ENCODE results near the gene ZNF57. TPM values are rescaled to one million over a fixed set of nuclear protein-coding genes. Genes with fewer than 3 reads are reported as not detected.

ZNF57 gene
- 9.4 TPM for polyA plus RNA-seq (2012; ENCODE audit: insufficient read depth, insufficient read length, low read depth)

DNA sequence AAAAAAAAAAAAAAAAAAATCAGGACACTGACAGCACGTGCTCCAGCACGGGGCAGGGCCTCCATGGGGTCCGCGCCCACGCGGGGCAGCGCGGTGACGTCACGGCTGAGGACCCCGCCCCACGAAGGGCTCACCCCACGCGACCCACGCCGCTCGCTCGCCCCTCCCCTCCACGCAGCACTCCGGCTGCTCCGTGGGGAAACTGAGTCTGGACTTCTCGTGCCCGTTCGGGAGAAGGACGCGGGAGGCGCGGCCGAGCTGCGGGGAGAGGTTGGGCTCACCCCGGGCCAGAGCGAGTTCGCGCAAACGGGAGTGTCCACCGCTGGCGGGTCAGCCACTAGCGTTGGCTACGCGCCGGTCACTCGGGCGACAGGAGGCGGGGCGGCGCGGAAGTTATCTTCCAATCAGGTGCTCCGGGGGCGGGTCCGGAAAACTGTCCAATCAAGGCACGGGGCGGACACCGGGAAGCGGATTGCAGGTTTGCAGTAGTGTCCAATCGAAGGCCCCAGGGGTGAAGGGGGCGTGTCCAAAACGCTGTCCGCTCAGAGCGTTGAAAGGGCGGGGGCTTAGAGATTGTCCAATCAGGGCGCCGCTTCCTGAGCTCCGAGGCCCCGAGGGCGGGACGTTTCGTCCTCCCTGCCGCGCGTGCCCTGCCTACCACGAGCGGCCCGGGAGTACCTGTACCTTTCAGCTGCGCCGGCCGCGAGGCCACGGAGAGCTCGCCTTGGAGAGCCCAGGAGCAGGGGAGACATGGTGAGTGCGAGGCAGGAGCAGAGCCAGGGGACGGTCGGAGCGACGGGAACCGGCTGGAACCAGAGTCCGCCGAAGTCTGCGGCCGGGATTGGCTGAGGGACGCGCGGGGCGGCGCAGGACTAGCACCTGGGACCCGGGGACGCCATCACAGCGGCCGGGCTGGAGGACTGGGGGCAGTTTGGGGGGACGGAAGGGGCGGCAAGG is at the start of gene ZNF57:
Gene ZNF57, plus strand, starts transcription at position 633 of the 957 bp plus-strand sequence. Its CDS starts 118 bp downstream, at position 751.
- Histone ChIP-seq H3K9me3 (no peaks in the 10 kb centered on the region), H3K4me1 (peaks cover 3% of the 10 kb centered on the region; the same call in 1 of the 2 replicates), H3K4me3 (ENCODE audit: low read depth, low read length) (peak within 1 kb of the TSS; percentile 75), H3K27me3 (no peaks in the 10 kb centered on the region), H3K36me3 (no peaks in the 10 kb centered on the region)
- TF ChIP-seq, protein P1, sequence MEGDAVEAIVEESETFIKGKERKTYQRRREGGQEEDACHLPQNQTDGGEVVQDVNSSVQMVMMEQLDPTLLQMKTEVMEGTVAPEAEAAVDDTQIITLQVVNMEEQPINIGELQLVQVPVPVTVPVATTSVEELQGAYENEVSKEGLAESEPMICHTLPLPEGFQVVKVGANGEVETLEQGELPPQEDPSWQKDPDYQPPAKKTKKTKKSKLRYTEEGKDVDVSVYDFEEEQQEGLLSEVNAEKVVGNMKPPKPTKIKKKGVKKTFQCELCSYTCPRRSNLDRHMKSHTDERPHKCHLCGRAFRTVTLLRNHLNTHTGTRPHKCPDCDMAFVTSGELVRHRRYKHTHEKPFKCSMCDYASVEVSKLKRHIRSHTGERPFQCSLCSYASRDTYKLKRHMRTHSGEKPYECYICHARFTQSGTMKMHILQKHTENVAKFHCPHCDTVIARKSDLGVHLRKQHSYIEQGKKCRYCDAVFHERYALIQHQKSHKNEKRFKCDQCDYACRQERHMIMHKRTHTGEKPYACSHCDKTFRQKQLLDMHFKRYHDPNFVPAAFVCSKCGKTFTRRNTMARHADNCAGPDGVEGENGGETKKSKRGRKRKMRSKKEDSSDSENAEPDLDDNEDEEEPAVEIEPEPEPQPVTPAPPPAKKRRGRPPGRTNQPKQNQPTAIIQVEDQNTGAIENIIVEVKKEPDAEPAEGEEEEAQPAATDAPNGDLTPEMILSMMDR (IDR thresholded peaks at IDR 0.05; ENCODE audit: low read depth, low read length), result no peak
- peak; percentile 100 for DNase-seq

DNA sequence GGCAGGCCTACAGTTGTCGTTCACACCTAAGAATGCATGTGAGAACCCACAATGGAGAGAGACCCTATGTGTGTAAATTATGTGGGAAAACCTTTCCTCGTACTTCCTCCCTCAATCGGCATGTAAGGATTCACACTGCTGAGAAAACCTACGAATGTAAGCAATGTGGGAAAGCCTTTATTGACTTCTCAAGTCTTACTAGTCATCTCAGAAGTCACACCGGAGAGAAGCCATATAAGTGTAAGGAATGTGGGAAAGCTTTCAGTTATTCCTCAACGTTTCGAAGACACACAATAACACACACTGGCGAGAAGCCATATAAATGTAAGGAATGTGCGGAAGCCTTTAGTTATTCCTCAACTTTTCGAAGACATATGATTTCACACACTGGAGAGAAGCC is 48.1 kb upstream of the ZNF57 start:
- no peaks in the 10 kb centered on the region for H3K4me1 ChIP-seq
- no peak for DNase-seq
- no peak overlapping the region for H3K4me3 ChIP-seq (ENCODE audit: low read depth, low read length)
- TF ChIP-seq, protein P1 (IDR thresholded peaks at IDR 0.05; ENCODE audit: low read depth, low read length), result no peak
- H3K9me3 ChIP-seq, result peaks cover 6% of the 10 kb centered on the region; the same call in 1 of the 2 replicates
- H3K36me3 ChIP-seq, result peaks cover 36% of the 10 kb centered on the region
- H3K27me3 ChIP-seq, result no peaks in the 10 kb centered on the region

DNA sequence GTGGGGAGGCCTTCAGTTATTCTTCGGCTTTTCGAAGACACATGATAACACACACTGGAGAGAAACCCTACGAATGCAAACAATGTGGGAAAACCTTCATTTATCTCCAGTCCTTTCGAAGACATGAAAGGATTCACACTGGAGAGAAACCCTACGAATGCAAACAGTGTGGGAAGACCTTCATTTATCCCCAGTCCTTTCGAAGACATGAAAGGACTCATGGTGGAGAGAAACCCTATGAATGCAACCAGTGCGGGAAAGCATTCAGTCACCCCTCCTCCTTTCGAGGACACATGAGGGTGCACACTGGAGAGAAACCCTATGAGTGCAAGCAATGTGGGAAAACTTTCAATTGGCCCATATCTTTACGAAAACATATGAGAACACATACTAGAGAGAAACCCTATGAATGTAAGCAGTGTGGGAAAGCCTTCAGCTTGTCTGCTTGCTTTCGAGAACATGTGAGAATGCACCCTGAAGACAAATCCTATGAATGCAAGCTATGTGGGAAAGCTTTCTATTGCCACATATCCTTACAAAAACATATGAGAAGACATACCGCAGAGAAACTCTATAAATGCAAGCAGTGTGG is 47.6 kb upstream of the ZNF57 start:
- Histone ChIP-seq H3K4me1 (no peaks in the 10 kb centered on the region), H3K9me3 (peaks cover 6% of the 10 kb centered on the region; the same call in 1 of the 2 replicates), H3K4me3 (ENCODE audit: low read depth, low read length) (no peak overlapping the region), H3K27me3 (no peaks in the 10 kb centered on the region), H3K36me3 (peaks cover 36% of the 10 kb centered on the region)
- DNase-seq, result no peak
- TF ChIP-seq, protein P1 (IDR thresholded peaks at IDR 0.05; ENCODE audit: low read depth, low read length), result no peak

DNA sequence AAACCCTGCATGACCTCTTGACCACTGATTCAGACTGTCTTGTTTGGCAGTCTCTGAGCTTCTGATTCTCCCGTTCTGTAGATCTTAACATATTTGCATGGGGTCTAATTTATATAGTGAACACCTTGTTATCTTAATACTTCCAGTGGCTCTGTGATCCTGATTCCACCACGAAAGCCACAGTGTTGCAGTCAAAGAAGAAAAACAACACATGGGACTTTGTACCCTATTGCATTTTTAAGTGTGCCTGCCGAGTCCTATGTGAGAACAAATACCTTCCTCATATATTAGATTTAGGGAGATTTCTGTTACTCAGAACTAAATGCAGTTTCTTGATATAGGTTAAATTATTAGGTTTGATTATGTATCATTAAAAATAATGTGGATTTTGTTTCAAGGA is 45.9 kb upstream of the ZNF57 start:
- no peaks in the 10 kb centered on the region for H3K4me1 ChIP-seq
- no peak overlapping the region for H3K4me3 ChIP-seq (ENCODE audit: low read depth, low read length)
- no peak for DNase-seq
- peaks cover 36% of the 10 kb centered on the region for H3K36me3 ChIP-seq
- peaks cover 2% of the 10 kb centered on the region; the same call in 1 of the 2 replicates for H3K9me3 ChIP-seq
- no peaks in the 10 kb centered on the region for H3K27me3 ChIP-seq
- TF ChIP-seq, protein P1 (IDR thresholded peaks at IDR 0.05; ENCODE audit: low read depth, low read length), result no peak

DNA sequence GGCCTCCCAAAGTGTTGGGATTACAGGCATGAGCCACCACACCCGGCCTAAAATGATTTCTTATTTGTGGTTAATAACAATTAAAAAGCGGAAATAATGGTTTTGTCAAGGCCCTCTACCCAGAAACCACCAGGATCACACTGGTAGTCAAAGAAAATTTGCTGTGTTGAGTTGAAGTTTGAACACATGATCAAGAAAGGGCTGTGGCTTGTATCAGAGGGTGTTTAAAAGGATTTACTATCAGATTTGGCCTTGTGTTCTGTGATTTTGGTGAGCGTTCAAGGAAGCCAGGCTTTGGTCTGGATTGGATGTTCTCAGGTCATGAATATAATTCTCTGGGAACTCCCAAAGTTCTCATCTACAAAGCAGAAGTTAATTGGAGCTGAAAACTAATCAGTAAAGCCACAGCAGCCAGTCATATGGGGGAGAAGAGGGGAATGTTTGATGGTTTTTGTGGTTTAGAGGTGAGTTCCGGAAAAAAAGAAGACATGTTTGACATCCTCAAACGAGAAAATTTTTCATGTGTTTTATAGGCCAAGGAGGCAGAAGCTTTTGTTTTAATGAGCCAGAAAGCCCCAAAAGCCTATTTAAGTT is 44.2 kb upstream of the ZNF57 start:
- TF ChIP-seq, protein P1 (IDR thresholded peaks at IDR 0.05; ENCODE audit: low read depth, low read length), result no peak
- Histone ChIP-seq H3K9me3 (peaks cover 2% of the 10 kb centered on the region; the same call in 1 of the 2 replicates), H3K4me3 (ENCODE audit: low read depth, low read length) (no peak overlapping the region), H3K27me3 (no peaks in the 10 kb centered on the region), H3K4me1 (no peaks in the 10 kb centered on the region), H3K36me3 (peaks cover 28% of the 10 kb centered on the region)
- DNase-seq, result no peak
